Activated CD4-positive, alpha-beta T cell treated with anti-CD3 and anti-CD28 coated beads for 4 hours (primary cell): ENCODE measurements around the gene PPARGC1A.

Experiments used
- DNase-seq, 2 donors: peaks; one replicate each; pipeline ENCODE4 v3.0.0-alpha.2; 2020

PPARGC1A gene

DNA sequence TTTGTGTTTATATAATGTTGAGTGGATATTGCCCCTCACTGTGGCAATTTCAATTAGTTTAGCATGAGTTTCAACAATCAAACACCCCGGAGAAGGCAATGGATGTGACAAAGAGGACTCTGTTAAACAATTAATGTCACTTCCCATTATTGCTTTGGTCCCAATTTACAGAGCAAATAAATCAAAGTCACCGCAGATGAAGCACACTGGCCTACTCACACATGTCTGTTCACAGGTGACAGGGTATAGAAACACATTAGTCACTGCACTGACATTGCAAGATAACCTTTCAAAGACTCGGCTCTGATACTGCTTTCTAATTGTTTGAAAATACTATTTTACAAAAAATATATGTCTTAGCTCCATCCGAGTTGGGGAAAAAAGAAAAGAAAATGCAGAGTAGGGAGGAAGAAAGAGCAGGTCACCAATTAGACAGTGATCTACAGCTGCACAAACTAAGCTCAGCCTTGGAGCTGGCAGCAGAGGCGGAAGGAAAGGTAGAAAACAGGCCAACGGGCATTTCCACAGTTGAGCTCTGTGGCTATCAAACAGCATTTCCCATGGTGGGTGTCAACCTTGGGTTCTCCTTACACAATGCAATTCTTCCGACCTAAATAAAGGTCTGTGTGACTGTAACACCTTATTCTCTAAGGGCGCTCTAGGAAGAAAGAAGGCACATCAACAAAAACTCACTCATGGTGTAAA lies 53.9 kb downstream of the PPARGC1A start:
- DNase-seq, result no peak

DNA sequence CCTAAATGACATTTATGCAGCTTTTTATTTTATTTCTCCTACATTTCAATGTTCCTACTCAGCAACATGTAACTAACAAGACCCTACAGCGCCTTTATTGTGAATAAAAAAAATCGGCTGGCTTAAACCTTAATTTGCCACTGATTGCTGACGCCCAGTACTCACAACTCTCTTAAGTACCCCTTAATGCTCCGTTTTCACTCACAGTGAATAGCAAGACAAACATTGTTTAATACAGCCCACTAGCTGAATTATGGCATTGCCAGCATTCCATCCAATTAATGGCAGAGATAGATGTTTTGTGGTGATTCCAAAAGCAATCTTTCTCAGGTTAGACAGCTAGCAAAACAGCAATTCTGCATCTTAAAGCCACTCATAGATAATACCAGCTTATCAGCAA lies 61.1 kb downstream of the PPARGC1A start:
- no peak for DNase-seq

DNA sequence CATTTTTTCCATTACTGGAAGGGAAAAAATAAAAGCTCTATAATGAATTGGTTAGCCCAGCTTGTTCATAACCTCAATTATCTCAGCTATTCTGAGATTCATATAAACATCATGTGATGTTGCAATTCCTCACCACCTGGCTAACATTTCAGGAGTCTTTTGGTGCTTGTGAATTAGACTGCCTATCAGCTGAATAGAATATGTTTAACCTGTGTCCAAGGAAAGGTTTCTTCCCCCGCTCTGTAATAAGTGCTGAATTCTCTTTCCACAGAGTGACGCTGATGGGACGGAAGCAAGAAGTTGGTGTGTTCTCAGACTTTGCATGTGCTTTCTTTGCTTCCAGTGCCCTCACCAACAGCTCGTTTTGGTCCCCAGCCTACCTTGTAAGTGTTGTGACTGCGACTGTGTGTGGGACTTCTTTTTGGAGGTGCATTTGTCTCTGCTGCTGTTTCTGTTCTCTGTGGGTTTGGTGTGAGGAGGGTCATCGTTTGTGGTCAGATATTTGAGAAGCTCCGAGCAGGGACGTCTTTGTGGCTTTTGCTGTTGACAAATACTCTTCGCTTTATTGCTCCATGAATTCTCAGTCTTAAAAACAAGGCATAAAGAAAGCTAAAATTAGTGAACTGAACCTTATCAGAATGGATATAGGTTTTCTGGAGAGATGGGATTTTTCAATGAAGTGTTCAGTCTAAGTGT lies 61.7 kb downstream of the PPARGC1A start:
- DNase-seq, result no peak

DNA sequence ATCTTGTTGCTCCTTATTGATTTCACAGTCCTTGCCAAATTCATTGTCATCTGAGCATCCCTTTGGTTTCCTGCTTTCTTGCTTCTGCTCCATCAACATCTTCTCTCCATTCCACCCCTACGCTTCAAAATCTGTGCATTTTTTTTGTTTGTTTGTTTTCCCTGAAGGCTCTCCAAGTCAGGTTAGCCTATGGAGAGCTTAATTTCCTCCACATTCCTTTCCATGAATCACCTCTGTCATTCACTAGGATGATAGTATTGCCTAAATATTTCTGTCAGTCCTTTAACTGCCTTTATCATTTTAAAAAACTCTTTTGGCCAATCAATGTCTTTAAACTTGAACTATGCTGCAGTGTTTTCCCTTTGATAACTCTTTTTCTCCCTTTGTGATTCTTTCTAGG lies 67.7 kb downstream of the PPARGC1A start:
- DNase-seq, result no peak

DNA sequence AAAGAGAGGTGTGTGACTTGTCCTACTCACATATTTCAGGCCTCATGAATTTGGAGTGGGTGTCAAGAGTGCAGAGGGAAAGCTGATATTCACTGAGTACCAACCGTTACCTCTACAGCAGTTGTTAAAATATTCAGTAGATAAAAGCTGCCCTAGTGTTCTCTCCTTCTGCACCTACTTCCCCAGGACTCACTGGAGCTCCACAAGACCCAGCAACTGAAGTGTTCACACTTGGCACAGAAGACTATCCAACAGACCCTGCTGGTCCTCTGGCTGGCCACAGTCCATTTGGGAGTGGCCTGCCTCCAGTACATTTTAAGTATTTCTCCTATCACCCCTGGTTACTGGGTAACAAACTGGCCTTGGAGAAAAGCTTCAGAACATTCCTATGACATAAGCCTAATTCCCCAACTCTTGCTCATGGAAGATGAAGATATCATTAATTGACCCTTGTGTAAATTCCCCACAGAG lies 70.8 kb downstream of the PPARGC1A start:
- no peak for DNase-seq

DNA sequence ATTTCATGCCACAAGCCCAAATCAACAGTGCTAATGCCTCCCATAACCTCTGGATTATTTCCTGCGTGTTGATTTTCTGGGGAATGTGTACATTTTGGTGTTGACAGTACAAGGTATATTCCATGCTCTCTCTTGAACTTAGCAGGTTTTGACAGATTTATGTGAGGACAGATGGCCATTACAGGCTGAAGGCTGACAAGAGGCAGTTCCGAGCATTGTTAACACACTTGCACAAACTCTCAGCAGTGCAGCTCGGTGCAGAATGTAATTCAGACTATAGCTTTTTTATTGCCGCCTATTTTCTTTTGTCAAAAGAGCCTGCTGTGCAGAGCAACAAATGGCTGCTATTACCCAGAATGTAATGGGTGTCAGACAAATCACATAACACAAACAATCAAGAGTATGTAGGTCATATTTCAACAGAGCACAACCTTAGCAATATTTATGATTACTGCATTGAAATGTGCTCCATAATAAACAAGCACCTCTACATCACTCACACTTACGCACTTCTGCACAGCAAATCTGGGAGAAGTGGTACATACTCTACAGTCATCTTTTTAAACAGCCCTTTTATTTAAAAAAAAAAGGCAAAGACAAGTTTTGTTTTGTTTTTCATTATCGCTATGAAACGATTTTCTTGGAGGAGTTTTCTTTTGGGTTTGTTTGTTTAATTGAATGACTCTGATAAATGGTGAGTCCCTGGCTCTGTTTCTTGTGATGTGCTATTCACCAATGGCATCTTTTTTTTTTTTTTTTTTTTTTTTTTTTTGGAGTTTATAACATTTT lies 71.6 kb downstream of the PPARGC1A start:
- DNase-seq, result no peak

DNA sequence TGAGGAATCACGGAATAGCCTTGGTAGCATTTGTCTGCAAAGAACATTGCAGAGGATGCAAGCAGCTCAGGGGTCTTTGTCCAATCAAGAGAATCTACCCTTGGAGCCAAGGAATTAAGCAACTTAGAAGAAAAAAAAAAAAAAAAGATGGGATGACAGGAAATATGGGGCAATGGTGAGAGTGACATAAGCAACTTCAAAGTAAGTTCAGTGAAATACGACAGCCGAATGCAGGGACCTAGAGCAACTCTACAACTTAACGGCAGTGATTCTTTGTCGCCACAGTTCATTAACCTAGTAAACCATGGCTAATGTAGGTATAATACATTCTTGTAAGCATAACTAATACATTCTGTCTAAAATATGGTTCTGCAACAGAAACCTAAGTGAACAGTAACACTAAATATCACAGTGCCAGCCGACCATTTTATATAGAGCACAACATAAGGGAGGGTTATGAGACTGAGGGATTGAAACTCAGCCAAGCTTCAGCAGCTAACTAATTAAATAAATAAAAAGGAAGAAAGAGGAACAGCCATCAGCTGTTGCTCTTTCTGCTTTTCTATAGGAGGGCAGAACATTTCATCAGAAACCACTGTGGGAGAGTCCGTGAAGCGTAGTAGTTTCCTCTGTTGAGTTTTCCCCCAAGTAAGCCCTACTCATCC lies 74.7 kb downstream of the PPARGC1A start:
- no peak for DNase-seq

DNA sequence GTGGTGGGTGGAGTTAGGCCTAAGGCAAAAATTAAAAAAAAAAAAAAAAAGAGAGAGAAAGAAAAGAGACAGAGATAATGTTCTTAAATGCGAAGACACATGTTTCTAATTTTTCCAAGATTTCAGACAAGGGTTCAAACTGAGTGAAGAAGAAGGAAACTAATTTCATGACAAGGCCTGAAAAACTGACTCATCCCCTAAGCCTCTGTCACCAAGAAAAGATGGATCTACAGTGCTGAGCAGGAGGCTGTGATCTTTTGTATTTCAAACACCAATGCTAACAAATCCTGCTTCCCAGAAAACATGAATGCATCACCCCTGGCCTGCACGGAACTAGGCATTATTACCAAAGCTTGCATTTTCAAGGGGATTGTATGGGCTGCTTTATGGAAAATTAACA lies 75.3 kb downstream of the PPARGC1A start:
- no peak for DNase-seq

DNA sequence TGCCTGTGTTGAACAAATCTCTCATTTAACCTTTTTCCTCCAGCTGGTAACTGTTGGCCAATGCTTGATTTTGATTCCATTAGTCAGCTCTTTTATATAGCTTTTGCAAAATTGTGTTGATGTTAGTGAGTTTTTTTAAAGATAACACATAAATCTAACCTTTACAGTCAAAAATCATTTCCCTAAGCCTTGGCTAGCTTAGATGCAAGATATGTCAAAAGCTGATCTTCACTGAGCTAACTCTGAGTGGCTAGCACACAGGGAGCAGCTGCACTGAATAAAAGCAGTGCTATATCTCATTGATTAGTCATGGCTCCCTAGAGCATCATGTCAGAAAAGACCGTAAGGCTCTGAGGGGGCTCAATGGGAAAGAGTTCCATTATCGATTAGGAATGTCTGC lies 78.7 kb downstream of the PPARGC1A start:
- DNase-seq, result no peak

DNA sequence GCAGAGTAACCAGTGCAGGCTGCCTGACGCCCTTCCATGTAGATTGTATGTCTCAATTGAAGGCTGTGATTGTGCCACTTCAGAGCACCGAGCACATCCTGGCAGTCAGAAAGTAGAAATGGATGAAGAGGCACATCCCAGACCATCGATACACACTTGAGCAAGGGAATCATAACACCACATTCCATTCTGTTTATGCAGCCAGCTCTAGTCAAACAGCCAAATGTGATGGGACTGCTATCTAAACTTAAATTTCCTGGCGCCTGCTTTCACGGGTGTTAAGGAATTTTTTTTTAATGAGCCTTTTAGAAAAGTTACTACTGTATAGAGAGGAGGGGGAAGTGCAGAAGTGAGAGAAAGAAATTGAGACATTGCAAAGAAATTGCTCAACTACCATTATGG lies 84.4 kb downstream of the PPARGC1A start:
- no peak for DNase-seq

DNA sequence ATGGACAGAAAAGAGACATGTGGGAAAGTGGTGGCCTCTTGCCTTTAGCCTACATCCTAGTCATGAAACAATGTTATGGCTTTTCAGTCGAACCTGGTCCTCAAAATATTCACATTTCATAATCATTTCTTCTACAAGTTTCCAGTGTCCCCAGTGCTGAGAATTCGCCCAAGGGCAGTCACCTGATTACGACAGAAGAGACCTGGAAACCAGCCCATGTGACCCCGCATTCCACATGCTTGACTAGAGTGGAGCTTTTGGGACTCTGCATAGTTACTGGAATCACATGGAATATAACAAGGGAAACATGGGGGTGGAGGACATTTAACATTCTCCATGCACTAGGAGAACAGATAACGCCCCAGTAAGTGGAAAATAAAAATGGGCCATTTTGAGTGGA lies 100.1 kb downstream of the PPARGC1A start:
- no peak for DNase-seq

DNA sequence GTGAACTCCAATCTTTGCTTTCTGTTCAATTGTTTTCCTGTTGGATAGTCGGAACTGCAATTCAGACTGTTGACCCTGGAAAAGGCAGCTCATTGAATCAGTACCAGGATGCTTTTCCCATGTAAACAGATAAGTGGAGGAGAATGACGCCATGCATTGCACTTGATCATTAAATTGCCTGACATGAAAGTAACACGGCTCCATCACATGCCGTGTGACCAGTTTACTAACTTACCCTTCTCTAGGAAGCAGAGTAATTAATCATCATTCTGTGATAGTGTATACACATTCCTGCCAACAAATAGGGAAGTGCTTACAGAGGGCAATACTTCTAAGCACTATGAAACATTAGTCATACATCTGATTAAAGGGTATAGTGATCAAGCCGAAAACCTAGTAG lies 101.4 kb downstream of the PPARGC1A start:
- DNase-seq, result no peak

DNA sequence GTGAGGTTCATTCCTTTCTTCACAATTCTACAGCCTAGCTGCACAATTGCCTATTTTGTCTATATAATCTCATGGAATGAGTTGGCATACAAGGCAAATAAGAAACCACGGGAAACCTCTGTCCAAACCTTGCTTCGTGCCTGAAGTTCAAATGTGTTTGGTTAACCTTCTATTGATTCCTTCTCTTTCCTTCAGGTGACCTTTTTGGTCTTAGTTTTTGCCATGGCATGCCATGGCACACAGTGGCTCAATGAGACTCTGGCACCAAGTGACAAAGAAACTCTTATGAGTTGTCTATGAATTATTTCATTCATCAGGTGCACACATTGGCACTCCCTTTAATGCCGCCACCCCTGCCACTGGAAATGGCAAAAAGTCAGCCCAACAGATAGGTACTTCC lies 101.8 kb downstream of the PPARGC1A start:
- no peak for DNase-seq

DNA sequence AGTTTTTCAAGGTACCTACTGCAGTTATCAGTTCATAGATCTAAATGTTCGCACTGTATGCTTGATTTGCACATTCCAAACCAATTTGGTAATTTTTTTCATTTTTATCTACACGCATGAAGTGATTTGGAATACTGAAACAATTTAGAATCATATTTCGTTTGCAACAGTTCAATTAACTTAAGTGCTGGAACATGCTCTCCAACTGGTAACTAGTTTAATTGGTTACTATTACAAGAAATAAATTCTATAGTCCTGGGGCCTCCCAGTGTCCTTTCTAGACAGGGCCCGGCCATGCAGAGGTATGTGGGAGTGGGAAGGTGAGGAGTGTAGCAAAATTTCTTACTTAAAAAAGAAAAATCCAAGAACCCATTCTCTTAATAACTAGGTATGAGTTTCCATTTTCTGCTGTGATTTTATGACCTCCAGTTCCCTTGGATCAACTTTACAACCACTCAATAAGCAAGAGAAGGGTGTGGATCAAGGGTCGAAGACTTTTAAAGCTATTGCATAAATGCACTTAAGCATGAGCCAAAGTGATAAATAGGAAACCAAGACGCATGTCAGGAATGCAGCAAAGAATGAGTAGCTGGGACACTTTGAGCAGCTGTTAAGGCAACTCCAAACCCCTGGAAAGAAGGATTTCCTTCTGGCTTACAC lies 106.9 kb downstream of the PPARGC1A start:
- no peak for DNase-seq

DNA sequence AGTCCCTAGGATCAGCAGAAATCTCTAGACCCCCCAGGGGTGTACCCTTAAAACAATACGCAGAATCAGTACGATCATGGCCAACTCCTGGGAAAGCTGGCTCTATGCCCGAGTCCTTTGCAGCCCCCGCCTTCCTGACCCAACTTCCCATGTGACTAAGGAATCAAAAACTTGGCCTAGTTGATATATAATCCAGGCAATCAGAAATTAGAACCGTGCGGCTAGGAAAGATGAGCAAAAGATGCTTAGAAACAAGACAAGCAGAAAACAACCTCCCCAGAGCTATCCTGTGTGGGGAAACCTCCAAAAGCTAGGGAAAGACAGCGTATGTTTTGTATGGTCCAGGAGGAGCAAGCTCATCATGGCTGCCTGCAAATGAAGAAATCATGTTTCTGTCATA lies 110.0 kb downstream of the PPARGC1A start:
- no peak for DNase-seq

DNA sequence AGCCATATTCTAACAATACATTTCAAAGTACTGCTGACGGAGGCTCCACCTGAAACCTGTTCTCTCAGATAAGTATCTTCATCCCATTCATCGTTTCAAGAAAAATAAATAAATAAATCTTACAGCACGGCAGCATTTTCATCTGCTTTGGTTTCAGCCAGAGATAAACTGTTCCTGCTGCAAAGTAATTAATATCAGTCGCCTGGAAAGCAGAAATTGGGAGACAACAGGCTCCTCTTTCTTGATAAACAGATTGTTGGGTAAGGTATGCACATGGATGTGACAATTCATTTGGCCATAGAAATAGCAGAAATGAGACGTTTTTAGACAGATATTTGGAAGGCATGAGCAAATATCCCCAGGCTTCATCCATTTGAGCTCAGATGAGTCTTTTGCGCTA lies 110.4 kb downstream of the PPARGC1A start:
- no peak for DNase-seq

DNA sequence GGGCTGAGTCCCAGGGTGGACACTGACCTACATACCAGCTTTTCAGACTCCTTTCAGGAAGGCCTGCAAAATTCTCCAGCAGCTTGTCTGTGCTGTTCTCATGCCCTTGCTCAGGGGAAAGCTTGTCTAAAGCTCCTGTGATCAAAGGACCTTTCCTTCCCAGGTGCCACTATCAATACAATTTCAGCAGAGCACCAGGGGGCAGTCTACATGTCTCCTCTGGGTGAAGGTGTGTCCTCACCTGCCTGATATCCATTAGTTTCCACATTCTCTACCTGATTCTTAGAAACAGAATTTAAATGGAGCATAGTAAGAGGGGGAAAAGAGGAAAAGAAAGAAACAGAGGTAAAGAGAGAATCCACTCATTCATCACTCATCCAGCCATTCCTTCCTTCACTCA lies 114.2 kb downstream of the PPARGC1A start:
- DNase-seq, result no peak

DNA sequence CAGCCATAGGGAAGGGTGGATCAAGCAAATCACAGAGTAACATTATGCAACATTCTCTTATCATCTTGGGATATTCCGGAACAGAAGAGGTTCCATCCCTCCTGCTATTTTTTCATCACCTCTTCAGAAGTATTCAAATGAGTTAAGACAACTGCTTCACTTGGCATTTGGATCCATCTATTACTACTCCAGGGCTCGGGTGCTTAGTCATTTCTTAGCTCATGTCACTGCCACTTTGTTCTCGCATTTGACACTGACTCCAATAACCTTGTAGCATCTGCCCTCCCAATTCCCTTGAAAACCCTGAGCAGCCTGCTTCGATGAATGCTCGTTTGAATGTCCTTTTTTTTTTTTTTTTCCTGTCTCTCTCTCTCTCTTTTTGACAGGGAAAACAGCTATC lies 114.9 kb downstream of the PPARGC1A start:
- no peak for DNase-seq

DNA sequence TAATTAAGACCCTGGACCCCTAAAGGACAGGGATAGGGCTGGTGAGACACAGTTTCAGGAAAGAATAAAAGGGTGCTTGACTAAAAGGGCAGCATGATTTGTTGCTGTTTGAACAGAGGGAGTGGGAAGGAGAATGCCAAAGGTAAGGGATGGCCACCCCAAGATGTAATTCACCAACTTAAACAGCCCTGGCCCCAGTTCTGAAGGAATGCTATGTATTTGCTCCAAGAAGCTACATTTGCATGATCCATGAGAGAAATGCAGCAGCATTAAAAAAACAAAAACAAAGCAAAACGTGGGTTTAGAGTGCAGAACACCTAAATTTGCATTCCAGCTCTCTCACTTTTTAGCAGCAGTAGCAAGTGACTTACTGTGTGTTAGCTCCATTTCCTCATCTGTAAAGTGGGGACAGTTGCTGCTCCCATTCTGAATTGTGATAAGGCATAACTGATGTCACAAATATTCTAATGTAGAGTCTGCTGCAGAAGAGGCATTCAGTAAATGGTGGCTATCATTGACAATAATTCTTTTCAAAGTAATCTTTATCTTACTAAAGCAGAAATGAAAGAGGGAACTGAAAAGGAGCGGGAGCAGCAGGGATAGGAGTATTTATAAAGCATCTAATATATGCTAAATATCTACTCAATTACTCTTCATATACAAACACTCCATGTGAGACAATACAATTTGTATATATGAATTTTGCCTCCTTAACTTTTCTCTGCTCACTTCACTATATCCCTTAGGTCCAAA lies 115.8 kb downstream of the PPARGC1A start:
- DNase-seq, result no peak

DNA sequence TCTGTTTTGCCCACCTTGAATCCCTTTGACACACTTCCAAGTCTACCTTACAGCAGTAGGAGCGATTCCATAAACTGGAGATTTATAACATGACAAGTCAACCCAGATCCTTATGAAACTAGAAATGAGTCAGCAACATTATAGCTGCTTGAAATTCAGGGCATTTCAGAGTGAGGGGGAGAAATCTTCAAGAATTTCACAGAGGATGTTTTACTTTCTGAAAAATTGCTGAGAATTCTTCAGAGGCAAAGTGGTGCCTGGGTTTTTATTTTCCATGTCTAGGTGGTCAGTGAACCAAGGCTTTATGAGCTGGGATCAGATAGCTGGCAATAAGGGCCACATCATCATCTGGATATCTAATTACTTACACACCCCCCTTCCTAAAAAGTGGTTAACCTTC lies 119.8 kb downstream of the PPARGC1A start:
- no peak for DNase-seq

DNA sequence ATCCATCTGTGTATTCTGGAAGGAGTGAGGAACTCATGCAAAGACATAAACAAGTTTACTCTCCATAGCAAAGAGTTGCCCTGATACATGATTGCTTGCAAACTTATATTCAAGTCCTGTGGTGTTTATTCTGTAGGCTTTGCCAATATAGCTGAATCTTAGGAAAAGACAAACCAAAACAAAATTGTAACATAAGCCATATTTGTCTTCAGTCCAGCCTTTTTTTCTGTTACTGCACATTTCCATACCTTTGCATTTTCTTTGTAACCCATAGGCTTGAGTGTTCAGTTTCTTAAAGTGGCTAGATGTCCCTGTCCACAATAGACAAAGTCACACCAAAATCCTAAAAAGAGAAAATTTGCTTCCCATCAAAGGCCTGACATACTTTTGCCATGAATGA lies 120.4 kb downstream of the PPARGC1A start:
- DNase-seq, result no peak

DNA sequence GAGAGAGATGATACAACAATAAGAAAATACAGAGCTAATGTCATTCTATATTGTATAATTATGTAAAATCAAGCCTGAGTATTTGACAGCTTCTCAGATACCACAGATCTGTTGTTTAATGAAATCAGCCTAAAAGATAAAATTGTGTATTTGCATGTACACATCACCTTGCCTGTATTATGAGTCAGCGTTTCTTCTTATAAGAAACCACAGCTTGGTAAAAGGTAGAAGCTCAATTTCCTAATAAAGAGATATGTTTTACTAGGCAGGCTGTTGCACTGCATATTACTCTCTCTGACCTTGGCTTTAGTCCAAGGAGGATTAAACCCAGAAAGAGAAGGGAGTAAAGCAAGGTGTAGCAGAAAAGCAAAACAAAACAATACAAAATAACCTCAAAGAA lies 121.3 kb downstream of the PPARGC1A start:
- DNase-seq, result no peak
